GM18873 (cell line): ENCODE data around the gene GNG14.
A peak's percentile ranks its signal among the peaks of the same experiment; 100 is the strongest.
"Not testable (repeated sequence)": the region's sequence is repeated elsewhere in the genome, so short reads cannot be mapped to it uniquely, and the experiment has no call there.

Experiments
- ATAC-seq: cut with Tn5 transposase; IDR thresholded peaks from one replicate; pipeline ENCODE4 v1.9.1; 2021; ENCODE audit warnings: mild to moderate bottlenecking, moderate library complexity, moderate number of reproducible peaks; ENCODE audit not compliant: unreplicated experiment, low FRiP score

The GNG14 gene

DNA sequence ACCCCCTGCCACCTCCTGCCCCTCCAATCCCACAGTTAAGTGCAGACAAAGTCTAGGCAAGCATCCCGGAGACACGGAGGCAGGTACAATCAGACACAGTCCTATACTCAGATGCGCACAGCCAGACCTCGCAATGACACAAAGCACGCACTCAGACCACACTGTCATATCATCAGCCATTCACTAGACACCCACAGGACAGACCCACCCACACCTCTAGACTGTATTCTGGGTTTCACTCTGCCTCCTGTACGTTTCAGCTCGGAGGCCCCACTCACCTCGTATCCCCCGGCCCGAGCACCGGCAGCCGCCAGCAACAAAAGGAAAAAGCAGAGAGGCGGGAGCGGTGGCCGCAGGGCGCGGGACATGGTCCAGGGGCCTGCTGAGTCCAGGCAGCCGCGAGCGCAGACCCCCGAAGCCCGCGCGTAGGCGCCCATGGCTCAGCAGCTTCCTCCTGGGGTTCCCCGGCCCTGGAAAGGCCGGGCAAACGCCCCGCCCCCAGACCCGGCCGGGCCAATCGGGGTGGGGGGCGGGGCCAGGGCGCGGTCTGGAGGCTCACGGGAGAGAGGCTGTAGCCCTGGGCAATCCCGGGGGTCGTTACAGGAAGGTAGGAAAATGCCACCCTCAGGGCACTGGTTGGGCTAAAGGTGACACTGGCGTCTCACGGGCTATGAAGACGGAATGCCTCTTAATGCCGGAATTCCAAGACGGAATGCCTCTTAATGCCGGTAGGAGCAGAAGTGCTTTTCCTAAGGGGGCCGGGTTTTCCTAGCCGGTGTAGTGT lies 21.3 kb upstream of the GNG14 start, which contains the start of the genes MAN2B1 and WDR83:
MAN2B1 (minus strand) TSS at position 478 of the 784 bp plus-strand sequence; CDS start at position 437, 41 bp downstream.
WDR83 (plus strand) TSS at position 543 of the 784 bp plus-strand sequence. CDS start 2,984 bp downstream, outside the sequence.
- ATAC-seq = no peak

DNA sequence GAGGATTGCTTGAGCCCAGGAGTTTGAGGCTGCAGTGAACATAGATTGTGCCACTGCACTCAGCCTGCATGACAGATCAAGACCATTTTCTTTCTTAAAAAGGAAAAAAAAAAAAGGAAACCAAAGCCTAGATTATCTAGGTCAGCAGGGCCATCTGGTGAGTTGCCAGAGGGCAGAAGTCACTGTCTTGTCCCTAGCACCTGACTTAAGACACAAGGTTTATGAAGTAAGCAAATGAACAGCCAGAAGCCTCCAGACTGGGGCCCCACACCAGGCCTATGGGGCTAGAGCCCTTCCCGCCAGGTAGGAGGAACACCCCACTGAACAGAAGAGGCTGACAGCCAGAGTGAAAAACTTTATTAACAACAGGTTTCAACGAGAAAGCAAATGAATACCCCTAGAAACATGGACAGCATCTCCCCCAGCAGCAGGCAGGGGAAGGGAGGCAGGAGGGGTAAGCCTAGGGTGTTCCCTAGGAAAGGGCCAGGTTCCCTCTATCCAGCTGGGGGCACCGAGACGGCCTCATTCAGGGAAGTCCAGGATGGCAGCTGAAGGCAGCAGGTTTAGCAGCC lies 20.0 kb upstream of the GNG14 start:
- no peak for ATAC-seq

DNA sequence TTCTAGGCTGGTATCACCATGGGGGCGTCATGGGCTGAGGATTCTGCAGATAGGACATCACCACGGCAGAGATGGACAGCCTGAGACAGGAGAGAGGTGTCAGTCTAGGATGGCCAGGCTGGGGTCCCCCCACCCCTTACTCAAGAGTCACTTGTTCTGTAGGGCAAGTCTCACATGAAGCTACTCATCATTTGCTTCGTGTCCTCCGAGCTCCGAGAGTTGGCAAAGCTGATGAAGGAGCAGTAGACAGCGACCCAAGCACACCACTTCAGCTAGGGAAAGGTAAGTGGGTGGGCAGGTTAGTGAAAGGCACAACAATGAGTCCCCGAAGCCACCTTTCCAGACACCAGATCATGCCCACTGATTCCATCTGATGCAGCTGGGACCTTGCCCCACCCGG lies 19.5 kb upstream of the GNG14 start:
- ATAC-seq = no peak

DNA sequence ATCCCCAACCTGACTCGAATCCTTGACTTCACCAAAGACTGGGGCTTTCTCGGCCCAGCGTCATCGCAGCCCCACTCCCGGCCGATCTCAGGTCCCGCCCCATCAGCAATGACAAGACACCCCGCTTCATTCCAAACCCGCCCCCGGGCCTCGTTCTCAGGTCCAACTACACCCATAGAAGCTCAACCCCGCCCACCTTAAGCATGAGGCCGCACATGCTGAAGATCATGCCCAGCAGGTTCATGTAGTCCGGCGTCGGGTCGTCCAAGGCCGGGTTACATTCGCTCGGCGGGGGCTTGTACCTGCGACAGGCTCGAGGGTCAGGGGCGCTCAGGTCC lies 18.9 kb upstream of the GNG14 start:
- ATAC-seq = no peak

DNA sequence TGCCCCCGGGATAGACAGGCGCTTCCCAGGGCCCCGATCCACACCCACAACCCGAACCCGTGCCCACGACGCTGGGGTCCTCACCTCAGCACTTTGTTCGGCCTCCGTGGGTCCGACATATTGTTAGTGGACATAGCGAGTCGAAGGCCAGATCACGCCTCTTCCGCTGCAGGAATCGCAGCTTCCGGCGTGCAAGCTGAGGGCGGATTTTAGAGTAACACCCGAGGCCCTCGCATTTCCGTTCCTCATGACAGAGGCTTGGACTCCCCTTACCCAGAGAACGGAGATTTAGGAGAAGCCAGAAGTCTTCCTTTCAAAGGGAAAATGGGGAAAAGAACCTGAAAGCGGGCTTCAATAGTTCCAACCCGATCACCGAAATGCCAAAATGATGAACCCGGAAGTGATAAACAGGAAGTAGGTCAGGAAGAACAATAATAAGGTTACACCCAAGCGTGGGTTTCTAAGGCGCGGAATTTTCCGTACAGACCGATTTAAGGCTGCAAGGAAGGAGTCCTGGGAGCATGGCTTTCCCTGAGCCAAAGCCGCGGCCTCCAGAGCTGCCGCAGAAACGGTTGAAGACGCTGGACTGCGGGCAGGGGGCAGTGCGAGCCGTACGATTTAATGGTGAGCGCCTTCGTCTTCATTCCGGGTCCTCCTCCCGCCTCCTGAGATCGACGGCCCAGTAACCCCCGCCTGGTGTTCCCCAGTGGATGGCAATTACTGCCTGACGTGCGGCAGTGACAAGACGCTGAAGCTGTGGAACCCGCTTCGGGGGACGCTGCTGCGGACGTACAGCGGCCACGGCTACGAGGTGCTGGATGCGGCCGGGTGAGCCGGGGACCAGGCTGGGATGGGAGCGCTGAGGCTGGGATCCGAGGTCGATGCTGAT lies 18.3 kb upstream of the GNG14 start:
- no peak for ATAC-seq

DNA sequence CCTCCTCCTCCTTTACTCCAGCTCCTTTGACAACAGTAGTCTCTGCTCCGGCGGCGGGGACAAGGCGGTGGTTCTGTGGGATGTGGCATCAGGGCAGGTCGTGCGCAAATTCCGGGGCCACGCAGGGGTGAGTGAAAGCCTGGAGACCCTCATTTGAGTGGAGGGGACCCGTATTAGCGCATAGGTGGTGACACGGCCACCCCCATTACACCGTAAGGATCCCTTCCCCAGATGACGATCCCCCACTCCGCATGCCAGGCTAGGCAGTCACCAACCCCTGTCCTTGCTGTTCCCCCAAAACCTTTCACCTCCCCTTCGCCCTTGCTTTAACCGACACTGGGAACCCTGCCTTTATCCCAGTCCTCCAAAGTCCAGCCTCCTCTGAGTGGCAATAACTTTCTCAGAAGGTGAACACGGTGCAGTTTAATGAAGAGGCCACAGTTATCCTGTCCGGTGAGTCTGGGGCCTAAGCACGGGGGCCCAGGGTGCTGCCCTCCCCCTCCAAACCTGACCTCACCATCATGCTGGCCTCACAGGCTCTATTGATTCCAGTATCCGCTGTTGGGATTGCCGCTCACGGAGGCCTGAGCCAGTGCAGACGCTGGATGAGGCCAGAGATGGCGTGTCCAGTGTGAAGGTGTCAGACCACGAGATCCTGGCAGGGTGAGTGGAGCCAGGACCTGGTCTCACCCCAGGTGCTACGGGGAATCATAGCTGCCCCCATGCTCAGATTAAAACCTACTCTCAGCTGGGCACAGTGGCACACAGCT lies 17.5 kb upstream of the GNG14 start:
- ATAC-seq = no peak

DNA sequence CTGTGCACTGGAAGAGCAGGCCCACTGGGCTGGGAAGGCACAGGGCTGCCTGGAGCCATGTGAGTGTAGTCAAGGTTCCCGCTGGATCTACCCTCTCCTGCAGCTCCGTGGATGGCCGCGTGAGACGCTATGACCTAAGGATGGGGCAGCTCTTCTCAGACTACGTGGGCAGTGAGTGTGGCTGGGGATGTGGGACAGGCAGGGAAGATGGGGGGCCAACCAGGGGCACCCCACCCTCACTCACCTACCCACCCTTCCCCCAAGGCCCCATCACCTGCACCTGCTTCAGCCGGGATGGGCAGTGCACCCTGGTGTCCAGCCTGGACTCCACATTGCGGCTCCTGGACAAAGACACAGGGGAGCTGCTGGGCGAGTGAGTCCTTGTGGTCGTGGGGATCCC lies 15.1 kb upstream of the GNG14 start:
- no peak for ATAC-seq

DNA sequence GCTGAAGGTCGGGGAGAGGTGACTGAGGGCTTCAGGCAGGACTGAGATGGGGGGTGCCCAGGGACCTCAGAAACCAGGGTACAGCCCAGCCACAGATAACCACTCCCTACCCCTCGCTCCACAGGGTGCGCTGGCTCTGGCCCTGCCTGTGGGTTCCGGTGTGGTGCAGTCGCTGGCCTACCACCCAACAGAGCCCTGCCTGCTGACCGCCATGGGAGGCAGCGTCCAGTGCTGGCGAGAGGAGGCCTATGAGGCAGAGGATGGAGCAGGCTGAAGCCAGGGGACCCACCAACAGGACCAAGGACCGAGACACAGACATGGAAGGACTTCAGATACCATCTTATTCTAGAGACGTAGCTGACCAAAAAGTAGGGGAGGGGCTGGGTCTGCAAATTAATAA lies 12.4 kb upstream of the GNG14 start:
- ATAC-seq = no peak

DNA sequence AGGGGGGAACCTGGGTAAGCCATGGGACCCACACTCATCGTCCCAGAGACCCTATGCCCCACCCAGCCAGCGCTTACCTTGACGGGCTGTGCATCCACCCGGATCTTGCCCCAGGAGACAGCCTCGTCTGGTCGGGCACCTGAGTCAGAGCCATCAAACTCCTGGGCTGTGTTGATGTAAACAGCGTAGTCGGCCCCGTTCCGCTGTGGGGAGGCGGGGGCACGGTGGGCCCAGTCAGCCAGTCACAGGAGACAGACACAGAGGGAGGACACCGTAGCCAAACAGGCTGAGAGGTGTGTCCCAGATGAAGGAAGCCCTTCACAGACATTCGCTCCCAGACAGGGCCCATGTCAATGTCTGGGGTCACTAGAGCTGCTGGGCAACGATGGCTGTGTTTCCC lies 11.9 kb upstream of the GNG14 start:
- ATAC-seq = no peak

DNA sequence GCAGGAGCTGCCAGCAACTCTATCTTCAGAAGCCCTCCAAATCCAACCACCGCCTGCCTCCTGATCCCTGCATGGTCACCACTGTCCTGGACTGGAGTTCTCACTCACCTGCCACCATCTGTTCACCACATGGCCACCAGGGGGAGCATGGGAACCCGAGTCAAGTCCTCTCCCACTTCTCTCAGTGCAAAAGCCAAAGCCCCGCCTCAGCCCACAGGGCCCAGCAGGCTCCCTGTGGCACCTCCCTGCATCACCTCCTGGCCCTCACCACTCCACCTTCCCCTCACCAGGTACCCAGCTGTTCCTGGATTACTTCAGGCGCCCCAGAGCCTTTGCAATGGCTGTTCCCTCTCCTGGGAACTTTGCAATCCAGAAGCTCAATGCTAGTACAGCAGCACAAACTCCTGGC lies 11.4 kb upstream of the GNG14 start:
- ATAC-seq = no peak

DNA sequence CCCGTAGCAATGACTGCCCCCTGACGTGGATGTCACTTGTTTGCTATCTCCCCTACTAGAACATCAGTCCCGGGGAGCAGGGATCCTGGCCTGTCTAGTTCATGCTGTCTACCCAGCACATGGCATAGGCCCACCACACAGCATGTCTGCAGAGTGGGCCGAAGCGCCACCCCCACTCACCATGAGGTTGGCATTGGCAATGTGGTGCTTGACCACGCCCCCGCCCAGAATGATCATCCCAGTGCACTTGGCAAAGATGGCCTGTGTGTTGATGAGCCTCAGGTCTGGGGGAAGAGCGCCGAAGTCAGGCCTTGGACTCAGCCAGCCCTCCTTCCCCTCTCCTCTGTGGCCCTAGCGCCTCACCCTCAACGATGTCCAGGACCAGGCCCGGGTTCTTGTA lies 10.9 kb upstream of the GNG14 start:
- no peak for ATAC-seq

DNA sequence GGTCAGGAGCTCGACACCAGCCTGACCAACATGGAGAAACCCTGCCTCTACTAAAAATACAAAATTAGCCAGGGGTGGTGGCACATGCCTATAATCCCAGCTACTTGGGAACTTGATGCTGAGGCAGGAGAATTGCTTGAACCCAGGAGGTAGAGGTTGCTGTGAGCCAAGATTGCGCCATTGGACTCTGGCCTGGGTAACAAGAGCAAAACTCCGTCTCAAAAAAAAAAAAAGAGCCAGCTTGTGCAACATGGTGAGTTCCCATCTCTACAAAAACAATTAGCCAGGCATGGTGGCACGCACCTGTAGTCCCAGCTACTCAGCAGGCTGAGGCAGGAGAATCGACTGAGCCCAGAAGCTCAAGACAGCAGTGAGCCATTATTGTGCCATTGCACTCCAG lies 9.8 kb upstream of the GNG14 start:
- not testable (repeated sequence) for ATAC-seq

DNA sequence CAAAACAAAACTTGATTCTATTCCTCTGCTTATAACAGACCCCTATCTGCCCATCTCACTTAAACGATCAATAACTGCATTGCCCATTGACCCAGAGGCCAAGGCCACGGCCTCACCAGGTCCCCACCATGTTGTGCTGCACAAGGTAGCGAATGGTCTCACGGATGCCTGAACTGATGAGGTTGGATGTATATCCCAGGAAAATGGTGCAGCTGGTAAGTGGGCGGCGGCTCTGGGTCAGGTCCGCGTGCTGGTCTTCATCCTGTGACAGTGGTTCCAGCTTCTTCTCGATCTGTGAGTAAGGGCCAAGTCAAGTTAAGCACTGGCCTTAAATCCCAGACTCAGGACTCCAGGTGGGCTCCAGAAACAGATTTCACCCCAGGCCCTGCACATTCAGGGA lies 7.8 kb upstream of the GNG14 start:
- ATAC-seq = no peak

DNA sequence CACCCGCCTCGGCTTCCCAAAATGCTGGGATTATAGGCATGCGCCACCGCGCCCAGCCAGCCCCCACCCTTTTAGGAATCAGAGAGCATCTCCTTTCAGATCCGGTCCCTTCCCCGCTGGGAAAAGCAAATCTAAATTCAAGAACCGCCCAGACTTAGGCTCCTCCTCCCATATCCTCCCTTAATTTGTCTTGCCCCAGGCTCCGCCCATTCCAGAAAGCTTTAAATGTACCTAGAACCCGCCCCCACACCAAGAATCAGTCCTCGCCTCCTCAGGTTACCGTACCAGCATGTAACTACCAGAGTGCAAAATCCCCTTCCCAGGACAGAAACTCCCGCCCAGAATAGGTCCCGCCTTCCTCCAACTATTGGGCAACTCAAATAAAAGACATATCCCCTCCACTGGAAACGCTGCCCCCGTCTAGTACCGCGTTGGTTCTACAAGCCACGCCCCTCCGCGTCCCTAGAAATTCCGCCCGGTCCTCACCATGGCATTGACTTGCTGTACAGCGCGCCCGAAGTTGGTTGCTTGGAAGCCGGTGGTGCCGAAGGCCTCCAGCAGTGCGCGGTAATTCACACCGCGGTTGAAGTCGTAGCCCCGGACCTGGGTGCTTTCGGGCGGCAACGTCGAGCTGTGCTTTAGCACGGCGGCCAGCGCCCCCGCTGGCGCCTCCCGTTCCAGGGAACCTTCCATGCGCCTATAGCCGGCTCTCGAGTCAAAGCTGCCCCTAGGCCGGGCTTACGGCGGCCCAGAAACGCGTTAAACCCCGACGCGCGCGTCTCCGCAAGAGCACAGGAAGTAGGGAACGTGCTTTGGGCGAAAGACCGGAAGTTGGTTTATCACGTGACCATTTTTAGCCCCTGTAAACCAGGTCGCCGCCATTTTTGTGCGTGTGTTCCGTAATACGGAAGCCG lies 6.5 kb upstream of the GNG14 start, which contains the start of gene DHPS:
DHPS (minus strand) TSS at position 807 of the 914 bp plus-strand sequence; CDS start at position 693, 114 bp downstream.
- peak; percentile 58 for ATAC-seq

DNA sequence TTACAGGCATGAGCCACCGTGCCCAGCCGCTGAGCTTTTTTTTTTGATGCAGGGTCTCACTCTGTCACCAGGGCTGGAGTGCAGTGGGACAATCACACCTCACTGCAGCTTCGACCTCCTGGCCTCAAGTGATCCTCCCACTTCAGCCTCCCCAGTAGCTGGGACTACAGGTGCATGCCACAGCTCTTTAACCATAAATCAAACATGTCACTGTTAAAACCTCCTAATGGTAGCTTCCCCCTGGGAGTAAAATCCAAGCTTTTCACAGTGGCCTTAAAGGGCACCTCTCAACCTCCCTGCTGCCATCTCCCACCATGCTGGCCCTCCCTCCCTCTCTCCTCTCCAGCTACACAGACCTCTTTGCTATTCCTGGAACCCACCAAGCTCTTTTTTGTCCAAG lies 2.0 kb upstream of the GNG14 start:
- no peak for ATAC-seq

DNA sequence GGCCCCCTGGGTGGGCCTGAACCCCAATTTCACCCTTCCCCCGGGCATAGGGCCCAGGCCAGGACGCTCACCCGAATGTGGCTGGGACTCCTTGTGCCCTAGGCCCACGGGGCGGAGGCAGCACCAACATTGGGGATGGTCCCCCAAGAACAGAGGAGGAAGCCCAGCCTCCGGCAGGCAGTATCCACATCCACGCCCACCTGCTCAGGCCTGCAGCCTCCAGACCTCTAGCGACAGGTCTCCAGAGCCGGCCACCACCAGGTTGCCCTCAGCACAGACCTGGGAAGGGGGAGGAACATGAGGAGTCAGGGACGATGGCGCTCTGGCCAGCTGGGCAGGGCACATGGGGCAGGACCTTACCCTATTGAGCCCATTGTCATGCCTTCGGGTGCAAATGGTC lies 1.2 kb downstream of the GNG14 start:
- ATAC-seq = no peak

DNA sequence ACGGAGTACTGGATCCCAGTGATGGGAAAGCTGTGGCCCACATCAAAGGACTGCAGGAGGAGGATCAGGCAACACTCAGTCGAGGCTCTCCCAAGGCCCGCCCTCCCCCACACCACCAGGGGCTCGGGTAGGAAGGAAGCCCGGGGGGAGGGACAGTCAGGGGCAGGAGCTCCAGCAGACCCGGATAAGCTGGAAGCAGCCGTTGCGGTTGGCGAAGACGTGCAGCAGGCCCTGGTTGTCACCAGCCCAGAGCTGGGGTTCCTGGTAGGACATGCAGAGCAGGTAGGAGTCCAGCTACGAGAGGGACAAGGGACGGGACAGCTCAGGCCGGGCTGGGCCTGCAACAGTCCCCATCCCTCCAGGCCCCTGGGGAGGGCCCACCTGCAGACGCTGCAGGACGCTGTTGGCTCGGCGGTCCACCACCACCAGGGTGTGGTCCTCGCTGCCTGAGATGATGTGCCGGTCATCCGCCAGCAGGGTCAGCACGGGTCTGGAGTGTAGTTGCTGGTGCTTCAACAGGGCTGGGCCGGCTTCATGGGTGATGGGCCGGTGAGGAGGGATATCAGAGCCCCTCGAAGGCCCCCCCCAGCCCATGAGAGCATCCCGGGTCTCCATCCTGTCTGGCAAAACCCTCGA lies 1.9 kb downstream of the GNG14 start:
- no peak for ATAC-seq

DNA sequence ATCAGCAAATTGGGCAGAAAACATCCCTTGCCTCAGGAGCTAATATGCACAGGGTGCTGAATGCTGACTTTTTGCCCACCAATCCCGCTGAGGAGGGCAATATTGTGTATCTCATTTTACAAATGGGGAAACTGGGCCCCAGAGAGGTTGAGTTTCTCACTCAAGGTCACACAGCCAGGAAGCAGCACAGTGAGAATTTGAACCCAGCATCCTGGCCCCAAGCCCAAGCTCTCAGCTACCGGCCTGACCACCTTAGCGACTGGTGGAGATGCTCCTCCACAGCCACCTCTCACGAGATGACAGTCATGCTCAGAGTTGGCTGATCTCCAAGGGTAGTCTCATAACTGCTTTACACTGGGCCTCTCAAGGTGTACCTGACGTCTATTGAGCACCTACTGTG lies 5.2 kb downstream of the GNG14 start:
- no peak for ATAC-seq

DNA sequence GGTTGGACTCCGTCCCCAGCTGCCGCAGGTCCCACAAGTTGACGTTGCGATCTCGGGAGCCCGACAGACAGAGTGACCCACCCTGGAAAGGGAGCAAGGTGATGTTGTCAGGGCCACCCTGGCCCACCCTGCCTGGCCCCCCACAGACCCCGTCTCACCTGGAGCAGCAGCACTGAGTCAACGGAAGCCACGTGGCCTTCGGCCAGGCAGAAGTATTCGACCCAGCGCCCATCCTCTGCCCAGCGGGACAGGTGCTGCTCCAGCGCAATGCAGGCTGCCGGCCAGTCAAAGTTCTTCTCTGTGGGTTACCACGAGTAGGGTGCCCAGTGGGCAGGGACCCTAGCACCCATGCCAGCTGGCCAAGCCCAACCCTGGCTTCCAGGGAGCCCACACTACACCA lies 6.8 kb downstream of the GNG14 start:
- ATAC-seq = no peak
